ENCODE data around the gene DYNC1LI1. TPM values are rescaled to one million over a fixed set of nuclear protein-coding genes. Genes with fewer than 3 reads are reported as not detected.
A peak's percentile ranks its signal among the peaks of the same experiment; 100 is the strongest.

Gene DYNC1LI1
- total and polyA plus RNA-seq, 2 of the 4 experiments (the other 2 are of a cell fraction): 25.2 to 30.8 TPM

DNA sequence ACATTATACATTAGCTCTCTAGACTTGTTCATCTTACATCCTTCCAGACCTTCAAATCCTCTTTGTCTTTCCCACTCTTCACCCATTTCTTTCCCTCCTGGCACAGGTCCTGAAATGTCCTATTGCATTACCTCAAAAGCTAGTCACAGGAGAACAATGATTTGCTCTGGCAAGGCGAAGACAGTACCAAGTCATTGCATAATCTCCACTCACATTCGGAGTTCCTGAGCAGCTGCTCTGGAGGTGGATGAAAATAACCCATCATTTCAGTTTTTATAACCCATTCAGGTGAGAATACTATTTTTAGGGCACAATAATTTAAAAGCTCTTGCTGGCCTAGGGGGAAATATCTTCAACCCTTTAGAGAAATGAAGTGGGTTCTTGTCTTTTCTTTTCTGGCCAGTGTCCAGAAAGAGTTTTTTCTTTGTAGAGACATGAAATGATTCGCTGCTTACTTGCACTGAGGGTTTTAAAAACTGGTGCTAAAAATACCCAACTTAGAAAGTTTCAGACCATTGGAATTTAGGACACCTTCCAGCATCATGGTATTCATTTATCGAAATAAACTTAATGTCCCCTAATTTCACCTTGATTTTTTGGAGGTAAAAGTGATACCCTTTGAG, 23.4 kb upstream of the DYNC1LI1 start:
- Histone ChIP-seq H3K4me2 (ENCODE audit: low read depth, low read length) (no peak overlapping the region), H3K27ac (ENCODE audit: insufficient read depth, low read length) (no peak overlapping the region), H3K27me3 (ENCODE audit: control insufficient read depth, insufficient read depth, low read length) (peaks cover 1% of the 10 kb centered on the region; the same call in 1 of the 2 replicates), H3K9ac (ENCODE audit: low read depth, low read length) (no peak overlapping the region), H4K91ac (ENCODE audit: insufficient read depth, low read depth, low read length) (no peak overlapping the region), H3K4me1 (ENCODE audit: control insufficient read depth, insufficient read depth, low read length) (peaks cover 4% of the 10 kb centered on the region; the same call in 1 of the 2 replicates), H2BK120ac (ENCODE audit: low read depth, low read length) (no peak overlapping the region), H2BK20ac (ENCODE audit: low read depth, low read length) (no peak overlapping the region), H3K36me3 (ENCODE audit: control insufficient read depth, insufficient read depth, low read length) (no peaks in the 10 kb centered on the region), H2AK9ac (replicated peaks; ENCODE audit: low read depth, low read length, poor library complexity) (no peak overlapping the region), H4K5ac (ENCODE audit: low read depth, low read length) (no peak overlapping the region), H3K14ac (replicated peaks; ENCODE audit: low read depth, low read length) (no peak overlapping the region), H3K4me3 (ENCODE audit: insufficient read depth, low read depth, low read length) (no peak overlapping the region), H4K8ac (ENCODE audit: low read depth in 2 of 2, low read length in 2 of 2) (no peak overlapping the region), H3K9me1 (ENCODE audit: insufficient read depth, low read length) (0 out of 2 replicates have a peak, but pooled peaks cover 9% of the 10 kb centered on the region), H2AK5ac (ENCODE audit: low read depth, low read length) (no peak overlapping the region), H2BK5ac (ENCODE audit: low read depth, low read length, poor library complexity, severe bottlenecking) (no peak overlapping the region), H2AFZ (replicated peaks; ENCODE audit: low read length, poor library complexity) (no peak overlapping the region), H3K4ac (ENCODE audit: low read depth, low read length) (no peak overlapping the region), H3K56ac (ENCODE audit: extremely low read depth, insufficient read depth, low read length) (no peak overlapping the region), H4K20me1 (ENCODE audit: insufficient read depth, low read length) (no peaks in the 10 kb centered on the region), H3K18ac (ENCODE audit: low read depth, low read length) (no peak overlapping the region), H3K79me1 (ENCODE audit: low read depth in 1 of 2, low read length in 2 of 2) (no peaks in the 10 kb centered on the region), H3K9me3 (ENCODE audit: control insufficient read depth, insufficient read depth, low read length) (no peaks in the 10 kb centered on the region), H3K23ac (ENCODE audit: low read depth, low read length) (no peak overlapping the region), H2BK15ac (ENCODE audit: low read depth, low read length) (no peak overlapping the region)
- no TSS peak for BruUV-seq (replicated peaks)
- ChIA-PET CTCF (interaction anchor here (0.6 kb wide), 1 partner anchor 294 kb away, joined by 4 read pairs; no protein-coding TSS in a partner anchor), POLR2A (ENCODE audit: unreplicated experiment) (interaction anchor here (0.6 kb wide), 1 partner anchor 274 kb away, joined by 12 read pairs; no protein-coding TSS in a partner anchor)
- TF ChIP-seq SMC3 (IDR thresholded peaks at IDR 0.05; ENCODE audit: low read depth, low read length) (no peak), CEBPB (IDR thresholded peaks at IDR 0.05; ENCODE audit: low read depth, low read length) (peak; percentile 85)
- intact Hi-C loops (cut with micrococcal nuclease) (no loop called here), in situ Hi-C loops (cut with MboI; ENCODE audit: low sequenced_read_pairs) (no loop called here), dilution Hi-C loops (cut with HindIII; ENCODE audit: low sequenced_read_pairs, unreplicated experiment) (no loop called here)
- WGBS, 2 experiments (ENCODE audit: extremely low coverage in 2 of 2, insufficient read length in 1 of 2): no CpG with 5 or more reads among the region's 4 CpGs
- ATAC-seq (ENCODE audit: low read depth) (no peak), DNase-seq (peak; percentile 56)

All from IMR-90 (cell line).